Spinal cord (tissue), 10 donors: Measurements from ENCODE around the gene CDK9. TPM values are rescaled to one million over a fixed set of nuclear protein-coding genes. Genes with fewer than 3 reads are reported as not detected.
"Not testable (repeated sequence)": the region's sequence is repeated elsewhere in the genome, so short reads cannot be mapped to it uniquely, and the experiment has no call there.

Experiments used
- DNase-seq, 6 donors: peaks; one replicate each; pipeline versions ENCODE4 v3.0.0 to v3.0.0-alpha.2; 2013 to 2015; ENCODE audit warnings: low spot score in 6 of 6, low read depth in 4 of 6
- H3K27ac ChIP-seq: one replicate; pipeline ENCODE4 v1.5.1; 2013; ENCODE audit warnings: low read depth, low read length, control low read depth
- H3K27me3 ChIP-seq: one replicate; pipeline ENCODE4 v1.6.1; 2013; ENCODE audit warnings: low read length; ENCODE audit not compliant: control insufficient read depth, insufficient read depth
- H3K36me3 ChIP-seq: one replicate; pipeline ENCODE4 v1.6.1; 2013; ENCODE audit warnings: low read length; ENCODE audit not compliant: control insufficient read depth, insufficient read depth
- H3K4me1 ChIP-seq: one replicate; pipeline ENCODE4 v1.6.1; 2013; ENCODE audit warnings: low read length; ENCODE audit not compliant: control insufficient read depth, insufficient read depth
- H3K4me3 ChIP-seq: one replicate; pipeline ENCODE4 v1.5.1; 2013; ENCODE audit warnings: low read depth, low read length, control low read depth
- H3K9me3 ChIP-seq: one replicate; pipeline ENCODE4 v1.6.1; 2013; ENCODE audit warnings: low read length; ENCODE audit not compliant: control insufficient read depth, insufficient read depth
- WGBS: methylation state at CpG from one replicate; pipeline ENCODE4 v1.1.5; 2013; ENCODE audit warnings: missing lambda C conversion rate; ENCODE audit not compliant: insufficient coverage; 5-methylcytosine and 5-hydroxymethylcytosine counted together
- polyA plus RNA-seq, 2 donors: library from polyadenylated mRNA; unstranded; fragments of 120-200 nt; gene quantifications; one replicate each; pipeline ENCODE4 v1.2.1, GENCODE V29; 2013; ENCODE audit not compliant: insufficient read length in 2 of 2
- total RNA-seq, 2 donors: library from RNA; depleted of rRNA in 1 of 2; stranded (reverse); fragments of 120-200 nt in 1 of 2; fragments of >200 nt in 1 of 2; gene quantifications; one replicate each; pipeline versions ENCODE4 v1.2.3 to v1.2.4, GENCODE V29; 2013 to 2014
- donor health status: healthy.

The CDK9 gene
- total and polyA plus RNA-seq, 4 donors = 39.8 to 148 (median 89.6) TPM

DNA sequence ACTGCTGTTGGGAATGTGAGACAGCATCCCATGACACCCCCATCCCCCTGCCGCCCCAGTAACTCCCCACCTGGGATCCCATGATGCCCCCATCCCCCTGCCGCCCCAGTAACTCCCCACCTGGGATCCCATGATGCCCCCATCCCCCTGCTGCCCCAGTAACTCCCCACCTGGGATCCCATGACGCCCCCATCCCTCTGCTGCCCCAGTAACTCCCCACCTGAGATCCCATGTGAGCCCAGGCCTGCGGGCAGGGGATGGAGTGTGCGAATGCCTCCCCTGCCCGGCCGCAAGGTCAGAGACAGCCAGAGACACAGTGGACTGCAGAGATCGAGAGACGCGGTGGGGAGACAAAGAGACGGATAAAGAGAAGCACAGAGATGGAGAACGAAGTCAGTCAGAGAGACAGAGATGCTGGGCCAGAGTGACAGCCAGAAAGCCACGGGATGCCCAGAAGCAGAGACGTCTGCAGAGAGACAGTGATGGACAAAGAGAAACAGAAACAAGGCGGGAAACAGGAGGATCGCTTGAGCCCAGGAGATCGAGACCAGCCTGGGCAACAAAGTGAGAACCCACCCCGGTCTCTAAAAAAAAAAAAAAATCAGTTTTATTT lies 8.4 kb upstream of the CDK9 start:
- Histone ChIP-seq H3K9me3 (no peaks in the 10 kb centered on the region), H3K27ac (no peak overlapping the region), H3K4me3 (no peak overlapping the region), H3K27me3 (peaks cover 6% of the 10 kb centered on the region), H3K4me1 (peaks cover 43% of the 10 kb centered on the region), H3K36me3 (peaks cover 3% of the 10 kb centered on the region)
- DNase-seq = no peak
- 90% methylated on average over 13 of the region's 18 CpGs for WGBS

DNA sequence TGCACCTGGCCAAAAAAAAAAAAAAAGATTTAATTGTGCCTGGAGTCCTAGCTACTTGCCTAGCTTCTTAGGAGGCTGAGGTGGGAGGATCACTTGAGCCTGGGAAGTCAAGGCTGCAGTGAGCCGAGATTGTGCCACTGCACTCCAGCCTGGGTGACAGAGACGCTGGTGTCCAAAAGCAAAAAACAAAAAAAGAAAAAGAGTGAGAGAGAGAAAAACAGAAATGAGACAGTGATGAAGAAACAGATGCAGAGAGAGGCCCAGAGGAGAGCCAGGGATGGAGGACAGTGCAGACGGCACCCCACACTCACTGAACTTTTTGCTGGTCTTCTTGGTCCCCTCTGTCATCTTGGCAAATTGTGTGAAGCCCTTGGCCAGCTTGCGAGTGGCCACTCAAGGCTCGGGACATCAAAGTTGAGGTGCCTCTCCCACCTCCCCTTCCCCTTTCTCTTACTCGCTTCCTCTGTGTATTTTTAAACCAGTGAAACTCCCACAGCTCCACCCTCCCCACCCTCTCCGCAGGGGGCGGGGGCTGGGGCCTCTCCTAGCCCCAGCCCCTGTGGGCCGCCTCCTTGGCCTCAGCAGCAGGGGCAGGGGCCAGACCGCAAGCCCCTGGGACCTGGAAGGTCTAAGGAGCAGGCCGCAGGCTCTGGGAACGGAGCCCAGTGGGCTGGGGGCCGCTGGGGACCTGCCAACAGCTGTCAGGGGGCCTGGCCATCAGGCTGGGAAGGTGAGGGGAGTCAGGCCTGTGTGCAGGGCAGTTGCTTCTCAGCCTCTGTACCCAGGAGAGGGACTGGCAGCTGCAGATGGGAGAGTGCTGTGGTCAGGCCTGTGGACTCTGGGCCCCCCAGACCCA lies 7.3 kb upstream of the CDK9 start, which contains the start of gene SH2D3C:
Gene SH2D3C (minus strand): TSS at position 387 of the 856 bp plus-strand sequence. CDS start 39 bp downstream, at position 348.
- Histone ChIP-seq H3K27me3 (peaks cover 6% of the 10 kb centered on the region), H3K9me3 (no peaks in the 10 kb centered on the region), H3K36me3 (peaks cover 3% of the 10 kb centered on the region), H3K4me3 (no peak within 1 kb of the TSS), H3K27ac (peak within 1 kb of the TSS; percentile 79), H3K4me1 (peaks cover 50% of the 10 kb centered on the region)
- DNase-seq = no peak
- WGBS = 45% methylated on average over 13 of the region's 13 CpGs

DNA sequence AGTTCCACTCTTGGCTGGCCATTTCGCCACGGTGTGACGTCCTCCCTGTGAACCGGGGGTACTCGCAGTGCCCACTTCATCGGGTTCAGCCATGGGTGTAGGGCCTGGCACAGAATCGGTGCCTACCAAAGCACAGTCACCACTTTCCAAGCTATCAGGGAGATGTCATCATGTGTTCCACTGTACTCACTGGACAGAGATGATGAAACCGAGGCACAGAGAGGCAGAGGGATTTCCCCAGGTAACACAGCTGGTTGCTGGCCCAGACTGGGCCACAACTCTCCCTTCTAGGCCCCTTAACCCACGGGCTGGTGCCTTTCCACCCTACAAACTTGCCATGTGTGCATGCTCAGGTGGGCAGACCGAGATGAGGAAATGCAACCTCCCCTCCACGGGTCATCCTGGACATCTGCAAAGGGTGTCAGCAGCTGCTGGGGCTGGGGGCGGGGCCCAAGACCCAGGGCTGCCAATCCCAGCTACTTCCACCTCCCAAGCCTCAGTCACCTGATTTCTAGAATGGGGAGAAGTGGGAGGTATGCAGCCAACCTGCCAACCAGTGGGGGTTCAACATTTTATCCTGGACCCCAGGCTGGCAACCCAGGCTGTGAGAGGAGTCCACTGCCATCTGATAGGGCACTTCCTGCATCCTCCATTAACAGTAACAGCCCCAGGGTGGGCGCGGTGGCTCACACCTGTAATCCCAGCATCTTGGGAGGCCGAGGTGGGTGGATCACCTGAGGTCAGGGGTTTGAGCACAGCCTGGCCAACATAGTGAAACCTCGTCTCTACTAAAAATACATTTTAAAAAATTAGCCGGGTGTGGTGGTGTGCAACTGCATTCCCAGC lies 6.5 kb upstream of the CDK9 start:
- Histone ChIP-seq H3K4me1 (peaks cover 52% of the 10 kb centered on the region), H3K9me3 (no peaks in the 10 kb centered on the region), H3K4me3 (no peak overlapping the region), H3K27me3 (peaks cover 6% of the 10 kb centered on the region), H3K36me3 (peaks cover 3% of the 10 kb centered on the region), H3K27ac (peak overlapping the region; percentile 79)
- no peak for DNase-seq
- WGBS = 84% methylated on average over 13 of the region's 17 CpGs

DNA sequence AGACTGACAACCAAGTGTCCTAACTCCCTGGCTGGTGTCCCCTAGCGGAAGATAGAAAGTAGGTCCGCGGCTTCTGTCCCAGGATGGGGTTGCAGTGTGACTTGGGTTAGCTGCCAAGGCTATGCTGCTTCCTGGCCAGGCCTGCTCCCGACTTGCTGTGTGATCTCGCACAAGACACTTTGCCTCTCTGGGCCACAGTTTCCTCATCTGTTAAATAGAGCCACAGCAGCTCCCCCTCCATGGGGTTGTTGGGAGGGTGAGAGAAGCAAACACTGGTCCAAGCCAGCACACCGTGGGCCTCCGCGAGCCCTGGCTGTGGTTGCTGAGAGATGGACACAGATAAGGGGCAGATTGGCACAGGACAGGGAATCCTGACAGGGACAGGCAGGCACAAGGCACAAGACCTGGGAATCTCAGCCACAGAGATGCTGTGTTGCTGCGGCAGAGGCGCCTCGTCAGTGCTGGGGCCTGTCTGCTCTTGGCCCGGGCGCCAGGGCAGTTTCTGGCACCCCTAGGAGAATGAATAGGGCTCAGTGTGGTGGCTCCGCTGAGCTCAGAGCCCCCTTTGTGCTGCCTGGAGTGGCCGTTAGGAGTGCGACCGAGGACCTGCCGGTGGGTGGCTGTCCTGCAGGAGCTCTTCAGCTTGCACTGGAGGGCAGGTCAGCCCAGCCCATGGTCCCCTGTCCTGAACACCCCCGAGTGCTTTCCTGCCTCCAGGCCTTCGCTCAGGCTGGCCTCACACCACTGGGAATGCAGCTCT lies 5.5 kb upstream of the CDK9 start:
- Histone ChIP-seq H3K4me1 (peaks cover 58% of the 10 kb centered on the region), H3K4me3 (no peak overlapping the region), H3K9me3 (no peaks in the 10 kb centered on the region), H3K27ac (peak overlapping the region; percentile 60), H3K27me3 (peaks cover 6% of the 10 kb centered on the region), H3K36me3 (peaks cover 3% of the 10 kb centered on the region)
- WGBS = 49% methylated on average over 20 of the region's 20 CpGs
- DNase-seq = peak in 2 of 6 donors; percentile 51 to 73

DNA sequence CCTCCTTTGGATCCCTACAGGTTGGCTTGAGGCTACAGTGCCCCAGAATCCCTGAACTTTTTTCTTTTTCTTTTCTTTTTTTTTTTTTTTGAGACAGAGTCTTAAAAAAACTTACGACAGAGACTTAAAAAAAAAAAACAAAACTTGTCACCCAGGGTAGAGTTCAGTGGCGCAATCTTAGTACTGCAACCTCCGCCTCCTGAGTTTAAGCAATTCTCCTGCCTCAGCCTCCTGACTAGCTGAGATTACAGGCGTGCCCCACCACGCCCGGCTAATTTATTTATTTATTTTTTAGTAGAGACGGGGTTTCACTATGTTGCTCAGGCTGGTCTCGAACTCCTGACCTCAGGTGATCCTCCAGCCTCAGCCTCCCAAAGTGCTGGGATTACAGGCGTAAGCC lies 4.9 kb upstream of the CDK9 start:
- 100% methylated on average over 2 of the region's 9 CpGs for WGBS
- DNase-seq, H3K36me3 ChIP-seq, H3K27me3 ChIP-seq, H3K4me3 ChIP-seq, H3K9me3 ChIP-seq: not testable (repeated sequence)
- Histone ChIP-seq H3K27ac (peak overlapping the region; percentile 60), H3K4me1 (peaks cover 58% of the 10 kb centered on the region)

DNA sequence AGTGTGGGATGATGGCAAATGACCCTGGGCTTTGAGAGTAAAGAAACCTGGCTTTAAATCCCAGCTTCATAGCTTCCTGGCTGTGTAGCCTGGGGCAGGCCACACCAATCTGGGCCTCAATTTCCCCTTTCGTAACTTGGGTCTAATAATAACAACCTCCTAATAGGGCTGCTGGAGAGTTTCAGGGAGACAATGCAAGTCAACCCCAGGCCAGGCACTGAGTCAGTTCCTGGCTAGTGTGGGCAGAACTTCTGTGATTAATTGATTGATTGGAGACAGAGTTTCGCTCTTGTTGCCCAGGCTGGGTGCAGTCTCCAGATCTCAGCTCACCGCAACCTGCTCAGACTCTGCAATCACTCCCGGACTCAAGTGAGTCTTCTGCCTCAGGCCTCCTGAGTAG lies 4.0 kb upstream of the CDK9 start:
- no peak for DNase-seq
- 100% methylated on average over 1 of the region's 4 CpGs for WGBS
- Histone ChIP-seq H3K4me1 (peaks cover 56% of the 10 kb centered on the region), H3K36me3 (peaks cover 7% of the 10 kb centered on the region), H3K9me3 (no peaks in the 10 kb centered on the region), H3K27me3 (peaks cover 2% of the 10 kb centered on the region), H3K27ac (no peak overlapping the region), H3K4me3 (no peak overlapping the region)

DNA sequence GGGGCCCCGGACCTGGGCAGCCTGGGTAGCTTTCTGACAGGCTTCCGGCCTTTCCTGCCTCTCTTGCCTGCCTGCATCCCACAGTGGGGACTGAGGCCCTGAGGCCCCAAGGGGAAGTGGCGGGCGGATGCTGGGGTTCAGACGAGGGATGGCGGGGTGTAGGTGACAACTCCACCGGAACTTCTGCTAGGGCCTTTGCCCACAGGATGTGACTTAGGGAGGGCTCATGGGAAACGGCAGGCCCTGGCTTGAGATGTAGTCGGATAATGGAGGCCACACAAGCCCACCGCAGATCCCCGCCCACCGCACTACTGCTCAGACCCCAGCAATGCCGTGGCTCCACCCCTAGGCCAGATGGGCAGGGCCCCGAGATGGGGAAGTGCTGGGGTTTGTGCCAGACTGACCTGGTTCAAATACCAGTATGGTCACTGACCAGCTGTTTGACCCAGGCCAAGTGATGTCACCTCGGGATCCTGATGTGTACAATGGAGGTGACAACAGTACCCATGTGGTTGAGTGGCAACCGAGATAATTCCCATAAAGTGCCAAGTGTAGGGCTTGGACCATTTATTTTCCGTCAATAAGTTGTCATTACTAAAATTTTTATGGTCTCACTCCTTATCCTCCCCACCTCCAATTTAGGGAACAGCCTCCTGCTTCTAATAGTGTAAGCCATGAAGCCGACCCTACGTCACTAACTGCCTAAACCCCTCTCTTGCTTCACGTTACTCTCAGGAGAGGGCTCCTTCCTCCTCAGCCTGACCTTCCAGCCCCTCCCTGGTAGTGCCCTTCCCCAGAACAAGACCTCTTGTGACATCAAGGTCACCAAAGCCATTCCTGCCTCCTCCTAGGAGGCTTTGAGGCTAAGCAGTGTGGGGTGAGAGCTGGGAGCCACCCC lies 2.5 kb upstream of the CDK9 start:
- 67% methylated on average over 14 of the region's 20 CpGs for WGBS
- no peak overlapping the region for H3K4me3 ChIP-seq
- H3K27me3 ChIP-seq = peaks cover 2% of the 10 kb centered on the region
- peaks cover 19% of the 10 kb centered on the region for H3K36me3 ChIP-seq
- no peak for DNase-seq
- peaks cover 53% of the 10 kb centered on the region for H3K4me1 ChIP-seq
- H3K27ac ChIP-seq = no peak overlapping the region
- no peaks in the 10 kb centered on the region for H3K9me3 ChIP-seq

DNA sequence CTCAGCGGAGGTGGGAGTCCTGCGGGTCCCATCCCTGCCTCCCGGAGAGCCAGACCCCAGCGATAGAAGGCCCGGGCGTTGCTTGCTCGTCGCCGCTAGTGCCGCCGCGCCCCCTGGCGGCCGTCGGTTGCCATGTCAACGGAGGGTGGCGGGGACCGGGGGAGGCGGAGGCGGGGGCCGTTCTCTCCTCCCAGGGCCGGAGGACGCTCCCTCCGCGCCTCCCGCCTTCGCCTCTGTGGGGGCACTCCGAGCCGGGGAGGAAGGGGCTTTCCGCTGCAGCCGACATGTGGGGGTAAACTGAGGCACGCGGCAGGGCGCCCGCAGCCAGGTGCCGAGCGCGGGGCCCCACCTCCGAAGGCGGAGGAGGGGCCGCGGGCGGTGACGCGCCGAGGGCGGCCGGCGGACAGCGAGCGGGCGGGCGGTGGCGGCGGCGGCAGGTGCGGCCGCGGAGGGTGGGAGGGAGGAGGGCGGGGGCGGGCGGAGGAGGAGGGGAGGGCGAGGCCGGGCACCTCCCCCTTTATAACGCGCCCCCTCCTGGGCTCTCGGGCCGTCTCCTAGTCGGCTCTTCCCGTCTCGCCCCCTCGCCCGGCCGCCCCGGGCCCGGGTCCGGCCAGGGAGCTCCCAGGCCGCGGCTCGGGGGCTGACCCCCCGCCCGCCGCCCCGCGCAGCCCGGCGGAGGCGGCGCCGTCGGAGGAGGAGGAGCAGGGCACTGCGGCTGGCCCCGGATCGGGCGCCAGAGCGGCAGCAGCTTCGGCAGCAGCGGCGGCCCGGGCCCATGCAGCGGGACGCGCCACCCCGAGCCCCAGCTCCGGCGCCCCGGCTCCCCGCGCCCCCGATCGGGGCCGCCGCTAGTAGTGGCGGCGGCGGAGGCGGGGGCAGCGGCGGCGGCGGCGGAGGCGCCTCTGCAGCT lies 556 bp upstream of the CDK9 start:
- H3K27ac ChIP-seq = peak overlapping the region; percentile 83
- H3K27me3 ChIP-seq = no peaks in the 10 kb centered on the region
- peaks cover 35% of the 10 kb centered on the region for H3K36me3 ChIP-seq
- peak overlapping the region; percentile 64 for H3K4me3 ChIP-seq
- under 1% methylated on average over 94 of the region's 123 CpGs for WGBS
- no peaks in the 10 kb centered on the region for H3K9me3 ChIP-seq
- peaks cover 34% of the 10 kb centered on the region for H3K4me1 ChIP-seq
- peak in 5 of 6 donors; percentile 72 to 96 (median 83) for DNase-seq
